GM18907 (cell line): Measurements from ENCODE around the gene SLC24A2.
"Not testable (repeated sequence)": the region's sequence is repeated elsewhere in the genome, so short reads cannot be mapped to it uniquely, and the experiment has no call there.

Experiments
- ATAC-seq: cut with Tn5 transposase; IDR thresholded peaks from one replicate; pipeline ENCODE4 v1.9.1; 2021; ENCODE audit warnings: mild to moderate bottlenecking, moderate library complexity; ENCODE audit not compliant: unreplicated experiment

The SLC24A2 gene

GRCh38 chr9:19788614-19789271, at the start of gene SLC24A2:
SLC24A2 (minus strand) TSS chr9:19789037.
- ATAC-seq: no peak

- ATAC-seq: not testable (repeated sequence)
Observed at GRCh38 chr9:19833331-19833730, 44.5 kb upstream of the SLC24A2 start.

- no peak for ATAC-seq
Observed at GRCh38 chr9:19830796-19831195, 42.0 kb upstream of the SLC24A2 start.

DNA sequence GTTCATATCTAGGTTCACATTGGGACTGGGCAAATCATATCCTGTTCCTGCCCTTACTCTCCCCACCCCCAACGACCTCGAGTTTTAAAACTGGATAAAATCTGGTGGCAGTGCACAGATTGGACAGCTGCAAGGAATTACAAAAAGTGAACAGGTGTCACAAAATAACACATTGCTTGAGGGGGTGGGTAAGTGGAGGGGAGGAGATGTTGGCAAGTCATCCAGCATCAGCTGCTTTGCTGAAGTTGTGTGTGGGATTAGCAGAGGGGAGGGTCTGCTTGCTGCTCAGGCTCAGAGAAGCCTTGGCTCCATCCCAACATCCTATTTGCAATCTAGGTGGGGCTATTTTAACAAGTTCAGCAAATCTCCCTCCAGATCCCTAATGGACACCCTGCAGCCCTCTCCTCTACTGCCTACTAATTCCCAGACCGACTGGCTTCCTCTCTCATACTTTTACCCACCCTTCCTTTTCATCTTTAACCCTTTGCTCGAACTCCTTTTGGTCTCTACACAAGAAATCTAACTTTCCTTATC, 39.8 kb upstream of the SLC24A2 start:
- no peak for ATAC-seq

DNA sequence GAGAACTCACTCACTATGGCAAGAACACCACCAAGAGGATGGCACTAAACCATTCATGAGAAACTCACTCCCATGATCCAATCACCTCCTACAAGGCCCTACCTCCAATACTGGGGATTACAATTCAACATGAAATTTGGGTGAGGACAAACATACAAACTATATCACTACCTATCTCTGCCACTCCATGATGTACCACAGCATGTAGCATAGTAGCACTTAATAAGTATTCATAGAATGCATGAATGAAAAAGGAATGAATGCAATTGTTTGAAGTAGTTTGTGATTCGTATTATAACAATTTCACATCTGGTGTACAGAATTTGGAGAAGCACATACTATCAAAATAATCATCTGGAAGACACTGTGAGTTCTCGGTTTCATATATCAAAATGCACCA, 27.9 kb upstream of the SLC24A2 start:
- ATAC-seq: no peak

DNA sequence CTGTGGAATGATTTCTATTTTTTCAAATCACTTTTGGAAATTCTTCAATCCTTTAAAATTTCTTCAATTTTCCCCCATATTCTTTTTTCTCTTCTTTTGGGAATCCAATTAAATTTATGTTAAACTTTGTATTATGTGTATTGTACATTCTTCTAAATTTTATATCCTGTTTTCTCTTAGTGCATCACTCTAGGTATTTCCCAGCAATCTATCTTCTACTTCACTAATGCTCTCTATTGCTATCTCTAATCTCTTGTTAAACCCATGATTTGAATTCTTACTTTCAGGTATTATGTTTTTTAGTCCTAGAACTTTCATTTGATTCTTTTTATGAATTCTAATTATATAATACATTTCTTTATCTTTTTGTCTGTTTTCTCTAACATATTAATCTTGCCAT, 23.4 kb upstream of the SLC24A2 start:
- no peak for ATAC-seq

DNA sequence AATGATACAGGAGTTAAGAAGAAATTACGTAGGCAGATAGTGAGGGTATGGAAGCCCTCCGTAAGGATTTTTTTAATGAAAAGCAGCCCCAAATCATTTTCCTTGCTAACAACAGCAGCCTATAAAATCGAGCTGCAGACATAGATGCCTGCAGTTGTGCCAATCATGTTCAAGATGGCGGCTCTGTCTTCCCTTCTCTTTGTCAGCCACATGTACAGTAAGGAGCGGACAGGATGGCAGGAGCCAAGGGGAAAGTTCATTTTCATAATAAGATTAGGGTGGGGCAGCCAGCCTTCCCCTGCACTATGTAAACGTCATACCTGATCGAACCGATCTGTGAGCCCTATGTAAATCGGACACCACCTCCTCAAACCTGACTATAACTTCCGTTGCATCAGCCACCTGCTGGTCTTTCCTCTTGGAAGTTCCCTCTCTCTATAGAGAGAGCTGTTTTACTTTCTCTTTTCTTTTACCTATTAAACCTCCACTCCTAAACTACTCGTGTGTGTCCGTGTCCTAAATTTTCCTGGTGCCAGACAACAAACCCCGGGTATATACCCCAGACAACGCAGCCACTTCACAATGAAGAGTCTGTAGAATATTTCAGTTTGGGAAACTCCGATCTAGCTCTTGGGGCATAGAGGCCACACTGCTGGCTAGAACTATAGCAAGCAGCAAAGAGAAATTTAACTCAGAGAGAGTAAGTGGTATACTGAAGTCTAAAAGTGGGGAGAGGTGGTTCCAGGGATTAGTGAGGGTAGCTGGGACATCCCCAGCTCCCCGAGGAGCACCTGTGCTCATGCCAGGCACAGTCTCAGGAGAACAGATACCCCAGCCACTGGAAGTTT, 20.8 kb upstream of the SLC24A2 start:
- no peak for ATAC-seq

GRCh38 chr9:19807182-19807892, 18.5 kb upstream of the SLC24A2 start:
- ATAC-seq: no peak

GRCh38 chr9:19804431-19804830, 15.6 kb upstream of the SLC24A2 start:
- no peak for ATAC-seq

DNA sequence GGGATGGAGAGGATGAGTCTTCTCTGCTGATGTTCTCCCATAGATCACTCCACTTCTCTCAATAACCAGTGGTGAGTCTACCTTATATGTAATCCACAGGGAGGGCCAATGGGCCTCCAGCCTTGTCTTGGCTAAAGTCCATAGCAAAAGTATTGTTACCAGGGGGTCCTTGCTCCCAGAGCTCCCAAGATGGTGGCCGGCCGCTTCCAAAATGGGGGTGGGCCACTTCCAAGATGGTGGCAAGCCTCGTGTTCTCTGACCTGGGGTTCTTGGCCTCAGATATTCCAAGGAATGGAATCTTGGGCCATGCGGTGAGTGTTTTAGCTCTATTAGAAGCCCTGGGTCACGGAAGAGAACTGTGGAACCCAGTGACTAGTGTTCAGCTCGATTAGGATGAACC, 12.0 kb upstream of the SLC24A2 start:
- no peak for ATAC-seq

- ATAC-seq: no peak
Observed at GRCh38 chr9:19799784-19800183, 10.9 kb upstream of the SLC24A2 start.

DNA sequence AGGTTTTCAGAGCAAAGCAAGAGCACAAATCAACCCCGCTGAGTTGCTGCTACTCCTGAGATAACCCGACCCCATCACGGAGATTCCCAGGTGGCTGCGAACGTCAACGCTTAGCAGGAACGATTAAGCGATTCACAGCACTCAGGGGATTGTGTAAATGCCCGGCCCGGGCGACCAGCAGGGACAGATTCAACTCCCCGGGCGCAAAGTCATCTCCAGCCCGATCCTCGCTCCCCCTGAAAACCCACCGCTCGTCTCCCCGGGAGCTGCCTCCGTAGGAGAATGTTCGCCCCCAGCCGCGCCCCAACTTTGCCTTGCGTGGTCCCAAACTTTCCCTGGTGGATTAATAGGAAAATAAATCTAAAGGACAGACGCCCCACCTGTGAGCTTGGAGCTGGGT, 685 bp downstream of the SLC24A2 start:
- no peak for ATAC-seq

DNA sequence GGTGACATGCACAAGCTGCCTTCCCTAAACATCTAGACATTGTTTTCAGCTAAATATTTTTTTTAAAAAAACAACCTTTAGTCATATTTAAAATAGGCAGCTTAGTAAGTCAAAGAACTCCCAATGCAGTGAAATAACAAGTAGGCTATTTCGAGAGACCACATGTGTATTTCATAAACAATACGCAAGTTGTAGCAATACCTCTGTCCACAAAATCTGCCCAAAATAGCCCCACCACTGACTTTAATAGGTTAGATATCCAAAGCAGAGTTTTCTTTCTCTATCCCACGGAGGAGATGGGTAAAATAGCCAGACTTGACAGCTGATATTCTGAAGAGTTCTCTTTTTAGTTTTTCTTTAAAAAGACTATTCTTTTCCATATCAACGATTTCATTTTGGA, 1.2 kb downstream of the SLC24A2 start:
- no peak for ATAC-seq

- ATAC-seq: no peak
Observed at GRCh38 chr9:19785230-19785629, 3.6 kb downstream of the SLC24A2 start.

GRCh38 chr9:19784136-19784535, 4.7 kb downstream of the SLC24A2 start:
- ATAC-seq: no peak

DNA sequence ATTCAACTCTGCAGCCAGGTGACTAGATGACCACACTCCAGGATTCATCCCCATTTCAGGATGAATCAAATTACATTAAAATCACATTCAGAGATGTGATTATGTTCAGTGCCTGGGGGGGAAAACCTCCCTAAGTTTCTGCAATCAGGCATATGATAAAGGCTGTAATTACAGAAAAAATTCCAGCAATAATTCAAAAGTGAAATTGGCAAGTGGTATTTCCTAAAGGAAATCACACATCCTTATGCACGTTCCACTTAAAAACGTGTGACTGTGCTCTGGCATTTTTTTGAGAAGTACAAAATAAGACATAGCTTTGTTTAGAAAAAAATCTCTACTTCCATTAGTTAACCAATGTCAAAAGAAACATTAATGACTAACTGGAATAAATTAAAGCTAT, 5.3 kb downstream of the SLC24A2 start:
- no peak for ATAC-seq

DNA sequence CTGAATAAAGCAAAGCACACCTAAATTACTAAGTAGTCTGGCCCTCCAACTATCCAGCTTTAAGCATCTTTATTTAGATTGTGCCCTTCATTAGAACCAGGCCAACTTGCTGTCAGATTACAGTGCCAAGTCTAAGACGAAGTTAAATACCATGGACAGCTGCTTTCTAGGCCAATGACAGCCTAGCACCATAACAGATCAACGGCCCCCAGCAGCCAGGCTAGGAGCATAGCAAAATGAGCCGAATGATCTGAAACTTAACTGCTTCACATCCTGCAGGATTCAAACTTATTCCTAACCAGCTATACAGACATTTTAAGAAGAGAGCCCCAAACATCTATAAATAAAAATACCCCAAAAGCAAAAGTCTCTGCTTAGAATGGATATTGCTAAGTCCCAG, 6.8 kb downstream of the SLC24A2 start:
- ATAC-seq: no peak

DNA sequence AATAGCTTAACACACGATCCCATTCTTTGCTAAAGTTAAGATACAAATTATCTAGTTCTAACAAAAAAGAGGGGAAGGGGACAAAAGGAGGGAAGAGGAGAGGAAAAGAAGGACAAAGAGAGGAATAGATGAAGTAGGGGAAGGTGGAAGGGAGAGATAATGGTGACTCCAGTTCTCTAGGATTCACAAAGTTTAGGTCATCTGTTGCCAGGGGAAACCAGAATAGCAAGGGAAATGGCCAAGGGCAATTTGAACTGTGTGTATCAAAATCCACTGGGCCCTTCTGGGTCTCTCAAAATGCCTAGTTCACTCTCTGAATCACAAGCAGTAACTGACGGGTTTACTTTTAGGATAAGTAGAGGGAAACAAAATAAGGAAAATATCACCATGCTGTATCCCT, 7.6 kb downstream of the SLC24A2 start:
- ATAC-seq: no peak

DNA sequence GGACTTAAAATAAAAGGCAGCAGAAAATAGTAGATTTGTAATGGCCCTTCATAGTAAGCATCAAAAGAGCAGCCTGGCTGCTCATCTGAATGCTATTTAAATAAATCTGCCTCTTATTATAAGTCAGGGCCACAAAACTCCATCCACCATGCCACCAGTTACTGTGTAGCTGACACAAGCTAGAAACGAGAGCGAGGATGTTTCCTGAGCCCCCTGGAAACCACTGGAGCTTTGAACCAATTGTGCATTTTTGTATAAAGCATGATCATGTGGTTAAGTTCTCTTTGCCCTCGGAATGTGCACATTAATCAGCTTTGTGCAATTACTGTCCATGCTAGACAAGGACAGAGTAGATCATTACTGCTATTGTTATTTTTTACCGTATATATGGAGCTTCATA, 17.4 kb downstream of the SLC24A2 start:
- no peak for ATAC-seq

- no peak for ATAC-seq
Observed at GRCh38 chr9:19770973-19771372, 17.9 kb downstream of the SLC24A2 start.

DNA sequence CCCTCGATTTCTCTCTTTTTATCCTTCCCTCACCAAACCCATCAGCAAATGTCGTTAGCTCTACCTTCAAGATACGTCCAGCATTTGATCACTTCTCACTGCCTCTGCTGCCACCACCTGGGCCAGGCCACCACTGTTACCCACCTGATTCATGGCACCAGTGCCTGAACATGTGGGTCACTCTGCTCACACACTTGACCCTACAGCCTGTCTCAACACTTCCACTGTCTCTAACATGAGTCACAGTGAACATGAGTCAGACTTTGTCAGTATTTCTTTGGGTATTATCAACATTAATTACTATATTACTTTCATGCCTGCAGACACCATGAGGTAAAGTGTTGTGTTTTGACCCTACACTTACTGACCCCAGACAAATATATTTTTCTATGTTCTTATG, 19.6 kb downstream of the SLC24A2 start:
- ATAC-seq: no peak

- ATAC-seq: no peak
Observed at GRCh38 chr9:19768798-19769197, 20.0 kb downstream of the SLC24A2 start.
